Heart left ventricle (tissue), 13 donors: ENCODE data around the gene RCHY1.

ENCODE experiments used
- POLR2A ChIP-seq, 2 donors: fragments of 450-650 bp; IDR thresholded peaks; one replicate each; pipeline ENCODE4 v1.6.1; 2017; ENCODE audit warnings: antibody characterized with exemption in 2 of 2, mild to moderate bottlenecking in 2 of 2, moderate library complexity in 2 of 2
- TF ChIP-seq, protein P1 (sequence below), 12 donors: fragments of 200-600 bp; sonication (generic) in 4 of 12; IDR thresholded peaks; one replicate each; pipeline versions ENCODE4 v1.5.0 to v1.8.0; 2018 to 2022; ENCODE audit warnings: antibody characterized with exemption in 12 of 12, mild to moderate bottlenecking in 5 of 12
- donor health status: ischemic (EF 13 %, LVEDD 7.1; RV severe dilation, severe dysfunction).
- donor health status: DM: no; HTN: yes; CAD: no.
- donor health status: DM: no; HTN: no; CAD: no.
- donor health status: ischemic (EF 25% LVEDD 6.9; RV normal size, moderate dysfunction).
- donor health status: ischemic (EF 25% LVEDD 5.7; RV mildly dilated, moderate dysfunction).
- donor health status: ischemic (EF 35%, LVEDD 5.7; RV mildly dilated, moderate dysfunction).
- donor health status: nonischemic (EF 11% LVEDD 7.7; RV severe dilation, severe dysfunction).
- donor health status: DM: yes; HTN: yes; CAD: no.
- donor health status: PGD.
- donor health status: ischemic (EF 29% LVEDD 5.4; RV normal size, mild dysfunction).
- donor health status: nonischemic (EF 23%, LVEDD 6.1; RV moderate dilation, normal function).

DNA sequence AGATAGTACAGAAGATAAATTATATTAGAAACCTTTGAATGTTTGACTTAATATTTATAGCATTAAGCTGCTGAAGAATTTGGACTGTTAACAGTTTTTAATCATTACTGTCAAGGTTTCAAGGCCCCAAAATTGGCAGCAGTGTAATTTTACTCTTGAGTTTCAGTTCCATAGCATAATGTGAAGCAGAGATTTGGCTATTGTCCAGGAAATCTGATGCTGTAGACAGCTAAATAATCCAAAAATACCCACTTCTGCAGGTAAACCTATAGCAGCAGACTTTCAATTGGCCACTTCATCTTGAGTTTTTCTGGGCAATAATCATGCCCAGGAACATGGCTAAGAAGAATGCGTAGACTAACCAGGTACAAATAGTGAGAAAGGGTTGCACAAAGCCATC lies 85.0 kb downstream of the RCHY1 start:
- TF ChIP-seq, protein P1, sequence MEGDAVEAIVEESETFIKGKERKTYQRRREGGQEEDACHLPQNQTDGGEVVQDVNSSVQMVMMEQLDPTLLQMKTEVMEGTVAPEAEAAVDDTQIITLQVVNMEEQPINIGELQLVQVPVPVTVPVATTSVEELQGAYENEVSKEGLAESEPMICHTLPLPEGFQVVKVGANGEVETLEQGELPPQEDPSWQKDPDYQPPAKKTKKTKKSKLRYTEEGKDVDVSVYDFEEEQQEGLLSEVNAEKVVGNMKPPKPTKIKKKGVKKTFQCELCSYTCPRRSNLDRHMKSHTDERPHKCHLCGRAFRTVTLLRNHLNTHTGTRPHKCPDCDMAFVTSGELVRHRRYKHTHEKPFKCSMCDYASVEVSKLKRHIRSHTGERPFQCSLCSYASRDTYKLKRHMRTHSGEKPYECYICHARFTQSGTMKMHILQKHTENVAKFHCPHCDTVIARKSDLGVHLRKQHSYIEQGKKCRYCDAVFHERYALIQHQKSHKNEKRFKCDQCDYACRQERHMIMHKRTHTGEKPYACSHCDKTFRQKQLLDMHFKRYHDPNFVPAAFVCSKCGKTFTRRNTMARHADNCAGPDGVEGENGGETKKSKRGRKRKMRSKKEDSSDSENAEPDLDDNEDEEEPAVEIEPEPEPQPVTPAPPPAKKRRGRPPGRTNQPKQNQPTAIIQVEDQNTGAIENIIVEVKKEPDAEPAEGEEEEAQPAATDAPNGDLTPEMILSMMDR (IDR thresholded peaks at IDR 0.05), result no peak
- no peak for TF ChIP-seq POLR2A (IDR thresholded peaks at IDR 0.05)
